ENCODE data around the gene FRMD4B.

The FRMD4B gene

DNA sequence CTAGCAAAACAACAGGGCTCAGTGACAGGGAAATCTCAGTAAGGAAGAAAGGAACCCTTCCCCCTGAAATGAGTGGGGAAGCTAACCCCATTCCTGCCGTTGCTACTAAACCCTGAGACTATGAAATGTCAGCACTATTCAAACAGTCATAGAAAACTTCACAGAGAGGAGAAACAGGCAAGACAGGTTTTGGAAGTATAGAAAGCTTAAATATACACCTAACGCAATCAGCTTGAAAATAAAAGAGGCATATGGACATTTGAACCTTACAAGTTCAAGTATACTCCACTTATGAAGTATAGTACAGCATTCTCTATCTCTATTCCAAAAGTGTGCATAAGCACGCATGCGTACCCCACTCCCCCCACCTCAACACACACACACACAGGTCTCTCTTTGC is 17.6 kb upstream of the FRMD4B start:
- DNase-seq, result no peak

- DNase-seq, result no peak
Observed at GRCh38 chr3:69400683-69401082, 14.8 kb upstream of the FRMD4B start.

- no peak for DNase-seq
Observed at GRCh38 chr3:69392850-69393249, 7.0 kb upstream of the FRMD4B start.

DNA sequence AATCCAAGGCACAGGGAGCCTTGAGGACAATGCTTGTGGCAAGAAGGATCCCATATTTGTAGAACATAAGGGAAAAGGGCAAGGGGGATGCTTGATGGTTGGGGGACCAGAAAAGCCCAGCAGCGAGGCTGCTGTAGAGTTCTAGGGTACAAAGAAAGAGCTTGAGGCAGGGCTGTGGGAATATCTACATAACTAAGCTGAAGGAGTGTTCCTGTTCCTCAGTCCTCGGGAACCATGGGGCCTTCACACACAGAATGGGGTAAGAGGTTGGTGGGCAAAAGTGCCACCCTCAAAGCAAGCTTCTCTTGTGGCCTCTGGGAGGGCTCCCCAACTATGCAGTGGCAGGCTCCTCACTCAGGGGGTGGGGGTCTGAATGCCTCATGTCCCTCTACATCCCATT is 6.5 kb upstream of the FRMD4B start:
- DNase-seq, result no peak

GRCh38 chr3:69391554-69391953 is 5.7 kb upstream of the FRMD4B start:
- DNase-seq, result no peak

DNA sequence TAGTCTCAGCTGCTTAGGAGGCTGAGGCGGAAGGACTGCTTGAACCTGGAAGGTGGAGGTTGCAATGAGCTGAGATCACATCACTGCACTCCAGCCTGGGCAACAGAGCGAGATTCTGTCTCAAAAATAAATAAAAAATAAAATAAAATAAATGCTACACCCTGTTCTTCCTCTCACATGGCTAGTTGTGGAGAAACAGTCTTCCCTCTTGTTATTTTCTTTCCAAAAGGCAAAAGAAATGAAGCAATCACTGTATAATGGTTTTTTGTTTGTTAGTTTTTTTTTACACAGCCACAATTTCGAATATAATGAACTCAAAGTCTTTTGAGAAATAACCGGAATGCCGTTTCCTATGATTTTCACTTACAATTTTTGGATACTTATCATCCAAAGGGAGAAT is 4.9 kb upstream of the FRMD4B start:
- no peak for DNase-seq

DNA sequence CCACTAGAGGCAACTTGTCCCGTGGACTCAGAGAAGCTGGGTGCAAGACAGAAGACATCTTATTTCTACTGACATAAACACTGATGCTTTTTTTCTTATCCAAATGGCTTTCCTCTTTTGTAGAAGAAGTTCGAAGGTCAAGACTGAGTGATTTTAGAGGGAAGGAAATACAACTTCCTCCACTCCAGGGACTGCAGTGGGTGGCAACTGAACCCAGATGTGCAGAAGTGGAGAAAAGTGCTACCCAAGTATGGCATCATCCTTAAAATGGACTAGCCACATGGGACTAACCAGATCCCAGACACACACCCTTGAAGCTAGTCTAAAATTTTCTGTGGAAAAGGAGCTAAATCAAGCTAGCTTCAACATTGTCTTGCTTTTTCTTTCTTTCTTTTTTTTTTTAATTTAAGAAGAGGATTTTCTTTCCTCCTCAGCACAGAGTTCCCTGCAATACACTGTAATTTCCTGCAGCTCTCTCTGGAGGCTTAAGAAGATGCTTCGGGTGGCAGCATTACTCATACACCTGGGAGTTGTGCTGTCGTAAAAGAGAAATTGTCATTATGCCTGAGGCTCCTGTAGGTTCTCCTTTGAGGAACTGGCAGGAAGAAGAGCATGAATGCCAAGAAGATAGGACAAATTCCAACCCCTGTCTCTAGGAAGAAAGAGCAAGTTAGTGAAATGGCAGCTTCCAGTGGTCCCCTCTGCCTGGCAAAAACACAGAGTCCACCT is 3.8 kb upstream of the FRMD4B start:
- no peak for DNase-seq

DNA sequence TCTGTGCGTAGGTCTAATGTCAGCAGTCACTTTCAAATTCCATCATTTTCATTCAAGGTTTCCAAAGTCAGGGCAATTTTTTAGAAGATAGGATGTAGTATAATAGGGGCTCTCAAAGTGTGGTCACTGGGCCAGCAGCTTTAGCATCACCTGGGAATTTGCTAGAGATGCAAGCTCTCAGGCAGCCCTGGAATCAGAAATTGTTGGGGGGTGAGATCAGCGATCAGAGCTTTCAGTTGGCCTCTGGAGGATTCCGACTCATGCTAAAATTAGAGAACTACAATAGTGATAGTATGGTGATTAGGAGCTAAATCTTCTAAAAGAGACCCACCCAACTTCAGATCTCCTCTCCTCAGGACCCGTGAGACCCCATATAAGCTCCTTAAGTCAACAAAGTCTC is 2.4 kb upstream of the FRMD4B start:
- no peak for DNase-seq

GRCh38 chr3:69386556-69387385 is 883 bp upstream of the FRMD4B start:
- no peak for DNase-seq

DNA sequence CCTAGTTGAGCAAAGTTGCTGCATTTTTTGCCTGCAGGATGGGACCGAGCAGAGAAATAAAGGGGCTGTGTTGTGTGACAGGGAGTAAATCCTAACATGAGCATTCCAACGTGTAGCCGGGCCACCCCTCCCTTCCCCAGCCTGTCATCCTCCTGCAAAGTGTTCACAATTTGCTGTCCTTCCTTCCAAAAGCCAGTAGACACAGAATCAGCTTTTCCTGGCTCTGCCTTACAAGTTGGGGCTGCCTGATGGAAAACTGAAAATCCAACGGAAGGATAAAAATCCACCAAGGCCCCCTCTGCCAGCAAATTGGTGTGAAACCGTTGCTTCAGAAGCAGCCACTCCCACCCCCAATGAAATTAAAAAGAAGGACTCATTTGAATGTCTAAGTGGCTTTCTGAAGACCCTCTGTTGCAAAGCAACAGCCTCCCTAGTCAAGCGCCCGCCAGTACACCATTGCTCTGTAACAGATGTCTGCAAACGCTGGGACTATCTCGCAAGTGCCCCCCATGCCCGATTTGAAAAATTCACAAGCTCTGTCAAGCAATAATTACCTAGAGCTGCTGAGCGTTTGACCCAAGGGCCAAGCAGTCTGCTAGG is 665 bp downstream of the FRMD4B start:
- no peak for DNase-seq

DNA sequence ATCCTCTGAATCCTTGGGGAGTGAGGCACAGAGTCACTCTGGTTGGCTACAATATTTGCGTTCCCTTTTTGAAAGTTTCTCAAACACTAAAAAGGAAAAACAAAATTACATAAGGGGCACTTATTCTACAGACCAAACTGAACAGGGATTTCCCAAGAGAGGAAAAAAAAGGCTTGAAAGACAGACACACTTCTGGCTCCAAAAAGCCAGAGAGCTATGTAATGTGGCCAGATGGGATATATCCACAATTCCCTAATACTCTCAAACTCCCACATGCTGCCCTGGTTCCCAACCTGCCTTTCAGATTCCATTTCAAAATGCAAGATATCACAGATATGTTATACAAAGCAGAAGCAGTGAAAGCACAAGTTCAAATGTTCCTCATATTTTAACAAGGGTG is 1.6 kb downstream of the FRMD4B start:
- no peak for DNase-seq

GRCh38 chr3:69379661-69380060 is 6.2 kb downstream of the FRMD4B start:
- no peak for DNase-seq

DNA sequence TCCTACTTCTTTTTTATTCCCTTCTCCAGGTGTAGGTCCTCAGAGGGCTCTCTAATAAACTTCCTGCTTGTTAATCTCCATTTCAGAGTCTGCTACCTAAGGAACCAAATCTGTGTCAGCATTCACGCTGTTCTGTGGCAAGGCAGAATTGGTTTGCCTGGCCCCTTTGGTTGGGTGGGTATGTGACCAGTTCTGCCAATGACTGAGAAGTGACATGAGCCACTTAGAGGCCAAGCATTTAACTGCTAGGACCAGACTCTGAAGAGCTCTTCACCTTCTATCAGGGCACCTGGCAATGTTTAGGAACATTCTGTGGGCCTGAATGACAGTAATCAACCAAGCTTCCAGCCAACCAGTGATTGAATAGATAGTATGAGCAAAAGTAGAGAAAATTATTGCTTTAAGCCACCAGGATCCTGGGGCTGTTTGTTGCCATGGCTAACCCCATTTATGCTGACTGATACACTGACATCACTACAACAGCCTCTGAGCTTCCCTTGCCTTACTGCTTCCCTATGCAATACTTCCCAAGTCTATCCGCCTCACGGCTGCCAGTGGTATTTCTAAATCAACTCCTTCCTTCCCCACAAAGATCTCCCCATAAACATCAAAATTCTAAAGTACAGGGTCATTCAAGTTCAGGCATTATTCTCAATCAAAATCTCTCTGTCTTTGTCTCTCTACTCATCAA is 7.6 kb downstream of the FRMD4B start:
- no peak for DNase-seq

- no peak for DNase-seq
Observed at GRCh38 chr3:69377262-69377661, 8.6 kb downstream of the FRMD4B start.

- DNase-seq, result no peak
Observed at GRCh38 chr3:69376731-69377130, 9.2 kb downstream of the FRMD4B start.

GRCh38 chr3:69371816-69372215 is 14.1 kb downstream of the FRMD4B start:
- no peak for DNase-seq

- no peak for DNase-seq
Observed at GRCh38 chr3:69370901-69371301, 15.0 kb downstream of the FRMD4B start.

- DNase-seq, result peak in 1 of 2 donors; percentile 29
Observed at GRCh38 chr3:69370156-69370883, 15.6 kb downstream of the FRMD4B start.

GRCh38 chr3:69368129-69368741 is 17.7 kb downstream of the FRMD4B start:
- peak in 1 of 2 donors; percentile 47 for DNase-seq

DNA sequence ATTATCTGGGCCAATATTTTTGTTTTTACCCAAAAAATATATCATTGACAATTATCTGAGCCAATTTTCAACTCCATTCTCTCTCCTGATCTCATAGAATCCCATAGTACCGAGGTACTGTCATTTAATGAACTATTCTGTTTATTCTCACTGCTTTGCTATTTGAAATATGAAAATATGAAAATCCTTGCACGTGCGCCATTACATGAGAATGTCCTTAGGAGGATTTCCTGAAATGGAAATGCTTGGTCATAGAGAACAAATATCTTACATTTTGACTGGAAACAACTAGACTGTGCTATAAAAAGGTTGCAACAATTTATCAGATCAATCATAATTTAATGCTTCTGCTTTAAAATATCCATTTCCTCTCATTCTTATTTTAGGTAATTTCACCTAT is 18.3 kb downstream of the FRMD4B start:
- DNase-seq, result no peak

DNA sequence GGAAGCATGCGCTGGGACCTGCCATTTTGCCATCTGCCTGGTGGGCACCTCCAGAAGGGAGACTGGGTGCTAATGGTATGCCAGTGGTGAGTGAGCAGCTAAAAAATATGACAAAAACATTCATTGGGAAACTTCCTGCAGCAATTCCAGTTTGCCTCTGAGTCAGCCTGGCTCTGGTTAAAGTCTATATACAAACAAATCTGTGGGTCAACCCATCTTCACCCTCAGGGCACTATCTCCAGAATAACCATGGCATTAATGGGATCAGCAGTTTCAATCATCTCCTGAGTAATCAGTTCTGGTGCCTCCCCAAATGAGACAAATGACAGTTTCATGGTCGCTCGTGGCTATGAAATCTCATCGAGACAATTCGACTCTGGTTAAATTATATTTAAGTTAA is 21.5 kb downstream of the FRMD4B start:
- DNase-seq, result no peak

- DNase-seq, result no peak
Observed at GRCh38 chr3:69360690-69361089, 25.2 kb downstream of the FRMD4B start.
